GDM1 (cell line): ENCODE data around the gene POU2AF3.
"Not testable (repeated sequence)": the region's sequence is repeated elsewhere in the genome, so short reads cannot be mapped to it uniquely, and the experiment has no call there.

Experiments
- DNase-seq: peaks from one replicate; lab custom pipeline; 2025; lab: John Stamatoyannopoulos, UW

POU2AF3 gene

DNA sequence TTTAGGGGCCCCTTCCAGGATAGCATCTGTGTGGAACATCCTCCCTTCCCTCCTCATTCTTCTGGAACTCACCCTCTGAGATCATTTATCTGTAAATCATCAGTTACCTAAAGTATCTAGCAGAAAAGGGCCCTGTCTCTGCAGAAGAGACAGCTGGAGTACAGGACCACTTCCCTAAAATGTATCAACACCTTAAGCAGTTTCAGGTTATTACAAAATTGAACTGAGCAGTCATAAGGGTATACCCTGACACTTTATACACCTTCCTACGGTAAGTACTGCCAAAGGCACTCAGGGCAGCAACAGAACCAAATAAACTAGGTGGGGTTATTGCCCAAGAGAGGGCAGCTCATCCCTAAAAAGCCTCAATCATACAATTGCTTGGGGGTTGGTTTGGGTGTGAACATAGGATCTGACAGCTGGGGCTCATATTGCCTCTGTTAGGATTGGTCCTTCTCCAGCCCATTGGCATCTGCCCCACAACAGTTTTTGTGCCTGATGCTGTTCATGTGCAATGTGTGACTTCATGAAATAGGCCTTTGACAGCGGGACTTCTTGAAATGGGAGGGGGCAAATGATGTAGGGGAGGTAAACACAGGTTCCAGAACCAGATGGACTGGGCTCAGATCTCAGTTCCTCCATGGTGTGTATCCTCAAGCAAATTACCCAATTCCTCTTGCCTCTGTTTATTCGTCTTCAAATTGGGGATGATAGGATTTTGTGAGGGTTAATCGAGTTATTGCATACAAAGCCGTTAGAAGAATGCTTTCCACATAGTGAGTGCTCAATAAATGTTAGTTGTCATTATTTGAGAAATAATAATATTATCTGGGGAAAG lies 2.9 kb downstream of the POU2AF3 start:
- no peak for DNase-seq

DNA sequence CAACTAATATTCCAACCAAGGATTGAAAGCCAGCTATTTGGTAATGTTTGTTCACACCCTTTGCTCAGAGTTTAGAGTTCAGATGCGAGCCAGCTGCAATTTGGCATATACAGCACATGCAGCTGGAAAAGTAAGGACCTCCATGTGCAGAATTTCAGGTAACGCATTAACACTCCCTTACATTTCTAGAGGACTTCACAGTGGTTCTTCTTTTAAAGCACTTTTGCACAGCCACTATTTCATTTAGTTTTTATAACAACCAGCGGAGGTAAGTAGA lies 3.4 kb downstream of the POU2AF3 start:
- no peak for DNase-seq

DNA sequence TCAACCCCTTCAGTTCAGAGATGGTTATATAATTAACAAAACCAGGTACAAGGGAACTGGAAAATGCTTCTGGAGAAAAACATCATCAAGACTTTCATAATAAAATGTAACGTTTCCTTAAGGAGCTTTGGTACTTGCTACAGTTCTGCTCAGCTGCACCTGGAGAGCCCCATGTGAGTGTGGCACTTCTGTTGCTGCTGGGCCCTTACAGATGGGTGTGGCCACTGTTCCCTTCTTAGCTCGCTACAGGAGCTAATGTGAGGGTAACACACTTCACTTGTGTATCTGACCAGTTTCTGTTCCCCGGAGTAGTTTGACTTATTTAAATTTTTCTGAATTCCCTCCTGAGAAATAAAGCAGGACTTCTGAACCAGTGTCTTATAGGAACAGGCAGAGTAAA lies 4.0 kb downstream of the POU2AF3 start:
- no peak for DNase-seq

- no peak for DNase-seq
Measured at GRCh38 chr11:111303461-111303860, 5.1 kb downstream of the POU2AF3 start.

- DNase-seq = no peak
Measured at GRCh38 chr11:111305162-111305802, 6.9 kb downstream of the POU2AF3 start.

DNA sequence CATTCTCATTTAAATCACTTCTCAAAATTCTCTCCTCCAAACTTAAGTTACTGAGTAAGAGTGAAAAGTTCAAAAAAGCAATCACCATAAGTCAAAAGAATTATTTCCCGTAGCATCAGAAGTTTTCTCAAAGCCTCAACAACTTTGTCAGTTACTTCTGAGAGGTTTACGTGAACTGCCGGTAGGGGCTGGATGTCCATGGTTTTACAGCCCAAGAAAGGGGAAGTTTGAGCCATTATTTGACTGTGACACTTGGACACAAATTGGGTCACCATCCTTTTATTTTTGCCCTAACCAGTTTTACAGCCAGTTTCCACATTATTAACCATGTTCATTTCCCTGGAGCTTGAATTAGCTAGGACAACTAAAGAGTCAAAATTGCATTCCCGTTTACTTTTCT lies 7.5 kb downstream of the POU2AF3 start:
- DNase-seq = no peak

DNA sequence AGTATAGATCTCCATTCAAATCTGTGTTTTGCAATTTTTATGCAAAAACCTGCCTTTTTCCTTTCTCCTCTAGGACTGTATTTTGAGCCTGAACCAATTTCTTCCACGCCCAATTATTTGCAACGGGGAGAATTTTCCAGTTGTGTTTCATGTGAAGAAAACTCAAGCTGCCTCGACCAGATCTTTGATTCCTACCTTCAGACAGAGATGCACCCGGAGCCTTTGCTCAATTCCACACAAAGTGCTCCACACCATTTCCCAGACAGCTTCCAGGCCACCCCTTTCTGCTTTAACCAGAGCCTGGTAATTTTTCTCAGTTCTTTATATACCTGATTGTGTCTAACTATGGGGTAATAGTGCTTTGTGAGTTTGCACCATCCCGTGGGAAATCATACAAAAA lies 8.0 kb downstream of the POU2AF3 start:
- no peak for DNase-seq

GRCh38 chr11:111307472-111308108 lies 9.2 kb downstream of the POU2AF3 start:
- DNase-seq = no peak

GRCh38 chr11:111308140-111308539 lies 9.8 kb downstream of the POU2AF3 start:
- no peak for DNase-seq

GRCh38 chr11:111309215-111309915 lies 11.0 kb downstream of the POU2AF3 start:
- no peak for DNase-seq

GRCh38 chr11:111310088-111310487 lies 11.7 kb downstream of the POU2AF3 start:
- DNase-seq = no peak

GRCh38 chr11:111310723-111311122 lies 12.4 kb downstream of the POU2AF3 start:
- DNase-seq = no peak

- DNase-seq = no peak
Measured at GRCh38 chr11:111312076-111312475, 13.7 kb downstream of the POU2AF3 start.

DNA sequence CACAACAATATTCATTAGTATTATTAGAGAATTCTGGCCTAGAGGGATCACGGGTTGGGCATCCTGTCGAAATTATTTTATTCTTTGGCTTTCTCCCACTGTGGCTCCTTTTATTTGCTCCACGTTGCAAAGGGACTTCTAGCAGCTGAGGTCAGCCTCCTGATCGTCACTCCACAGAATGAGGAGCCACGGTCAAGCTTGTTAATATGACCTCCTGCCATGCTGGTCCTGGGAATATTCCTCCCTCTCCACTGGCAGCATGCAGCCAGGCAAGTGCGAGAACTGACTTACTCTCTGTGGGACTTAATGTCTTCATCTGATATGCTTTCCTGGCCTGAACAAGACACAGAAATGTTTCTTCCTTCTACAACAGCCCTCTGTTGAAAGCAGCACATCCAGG lies 20.9 kb downstream of the POU2AF3 start:
- no peak for DNase-seq

- not testable (repeated sequence) for DNase-seq
Measured at GRCh38 chr11:111320199-111320598, 21.9 kb downstream of the POU2AF3 start.

GRCh38 chr11:111320728-111321568 lies 22.6 kb downstream of the POU2AF3 start:
- no peak for DNase-seq

GRCh38 chr11:111322534-111322933 lies 24.2 kb downstream of the POU2AF3 start:
- DNase-seq = no peak

DNA sequence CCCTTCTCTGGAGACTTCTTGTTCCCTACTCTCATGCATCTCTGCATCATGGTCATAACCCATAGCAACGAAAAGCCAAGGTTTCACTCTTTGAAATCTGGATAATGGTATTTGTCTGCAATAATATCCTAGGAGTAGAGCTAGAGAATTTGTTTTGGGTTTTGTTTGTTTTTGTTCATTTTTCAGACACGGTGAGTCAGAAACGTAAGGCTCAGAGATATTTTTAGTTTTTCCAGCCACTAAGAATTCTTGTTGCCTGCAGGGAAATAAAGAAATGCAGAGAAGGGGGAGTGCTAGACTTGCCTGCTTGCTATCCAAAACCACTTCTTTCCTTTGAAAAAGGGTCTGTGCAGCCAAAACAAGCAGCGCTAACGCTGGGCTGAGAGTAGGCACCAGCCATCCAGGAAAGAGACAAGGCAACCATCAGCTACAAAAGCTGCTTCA lies 26.0 kb downstream of the POU2AF3 start:
- DNase-seq = no peak

DNA sequence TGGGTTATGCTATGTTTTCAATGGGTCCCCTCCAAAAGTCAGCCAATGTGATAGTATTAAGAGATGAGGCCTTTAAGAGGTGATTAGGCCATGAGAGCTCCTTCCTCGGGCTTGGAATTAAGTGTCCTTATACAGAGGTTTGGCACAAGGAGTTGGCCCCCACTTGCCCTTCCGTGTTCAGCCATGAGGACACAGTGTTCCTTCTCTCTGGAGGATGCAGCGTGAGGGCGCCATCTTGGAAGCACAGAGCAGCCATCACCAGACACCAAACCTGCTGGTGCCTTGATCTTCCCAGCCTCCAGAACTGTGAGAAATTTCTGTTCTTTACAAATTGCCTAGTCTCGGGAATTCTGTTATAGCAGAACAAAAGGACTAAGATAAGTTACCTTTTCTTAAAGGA lies 26.9 kb downstream of the POU2AF3 start:
- DNase-seq = no peak

GRCh38 chr11:111326824-111327223 lies 28.5 kb downstream of the POU2AF3 start:
- DNase-seq = no peak

DNA sequence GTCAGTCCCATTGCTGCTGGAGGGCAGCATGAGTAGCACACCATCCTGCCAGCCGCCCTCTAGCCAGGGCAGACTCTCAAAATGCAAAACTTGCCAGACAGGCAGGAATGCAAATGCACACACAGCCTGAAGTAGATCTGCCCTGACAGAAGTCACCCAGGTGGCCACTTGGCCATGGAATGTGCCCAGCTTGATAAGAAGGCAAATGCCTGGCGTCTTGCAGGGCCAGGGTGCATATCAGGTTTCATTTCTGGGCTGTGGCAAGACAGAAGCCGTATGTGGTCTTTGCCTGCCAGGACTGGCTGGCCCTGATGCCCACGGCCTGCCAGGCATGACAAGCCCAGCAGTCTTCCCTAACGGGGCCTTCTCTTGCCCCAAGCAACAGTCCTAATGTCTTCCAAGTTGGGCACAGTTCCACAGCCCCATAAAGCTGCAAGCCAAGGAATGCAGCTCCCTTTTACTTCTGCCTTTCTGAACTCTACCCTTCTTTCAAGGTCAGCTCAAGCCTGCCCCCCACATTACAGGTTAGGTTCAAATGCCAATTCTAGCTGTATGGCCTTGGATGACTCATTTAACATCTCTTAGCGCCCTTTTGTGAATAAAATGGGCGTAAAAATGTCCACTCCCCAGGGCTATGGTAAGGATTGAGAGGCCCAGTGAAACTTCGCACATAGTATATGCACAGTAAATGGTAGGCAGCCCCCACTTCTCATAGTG lies 29.7 kb downstream of the POU2AF3 start:
- DNase-seq = no peak
